GM18507 (cell line): ENCODE results near the gene EYA2.

Experiments used
- DNase-seq: peaks from one replicate; pipeline ENCODE4 v3.0.0; 2011; ENCODE audit warnings: low read depth; ENCODE audit not compliant: insufficient read length; ENCODE audit errors: extremely low spot score
- FAIRE-seq: peaks from 2 replicates; lab custom pipeline; 2011; peaks lifted over from hg19 to GRCh38; lab: Jason Lieb, UNC

EYA2 gene

GRCh38 chr20:47118641-47119040, 224.0 kb downstream of the EYA2 start:
- DNase-seq (no peak), FAIRE-seq (no peak)

- DNase-seq, result no peak
- no peak for FAIRE-seq
Observed at GRCh38 chr20:47120346-47120936, 225.8 kb downstream of the EYA2 start.

GRCh38 chr20:47122560-47122959, 227.9 kb downstream of the EYA2 start:
- DNase-seq (no peak), FAIRE-seq (no peak)

GRCh38 chr20:47124181-47124717, 229.6 kb downstream of the EYA2 start:
- no peak for DNase-seq

GRCh38 chr20:47125508-47125757, 230.8 kb downstream of the EYA2 start:
- DNase-seq (no peak), FAIRE-seq (no peak)

More at GRCh38 chr20:47124181-47124717, 229.6 kb downstream of the EYA2 start:
- no peak for FAIRE-seq

- DNase-seq (no peak), FAIRE-seq (no peak)
Observed at GRCh38 chr20:47125758-47126591, 231.3 kb downstream of the EYA2 start.

GRCh38 chr20:47126709-47127108, 232.1 kb downstream of the EYA2 start:
- FAIRE-seq, result no peak

GRCh38 chr20:47127546-47127945, 232.9 kb downstream of the EYA2 start:
- DNase-seq, result no peak
- FAIRE-seq, result no peak

More at GRCh38 chr20:47126709-47127108, 232.1 kb downstream of the EYA2 start:
- no peak for DNase-seq

GRCh38 chr20:47127999-47128398, 233.4 kb downstream of the EYA2 start:
- FAIRE-seq (no peak), DNase-seq (no peak)

- no peak for DNase-seq
Observed at GRCh38 chr20:47129306-47129705, 234.7 kb downstream of the EYA2 start.

GRCh38 chr20:47133809-47134456, 239.3 kb downstream of the EYA2 start:
- FAIRE-seq, result no peak
- DNase-seq, result no peak

More at GRCh38 chr20:47129306-47129705, 234.7 kb downstream of the EYA2 start:
- no peak for FAIRE-seq

- FAIRE-seq (no peak), DNase-seq (no peak)
Observed at GRCh38 chr20:47136782-47137181, 242.1 kb downstream of the EYA2 start.

- no peak for FAIRE-seq
- no peak for DNase-seq
Observed at GRCh38 chr20:47137231-47137870, 242.7 kb downstream of the EYA2 start.

- FAIRE-seq, result no peak
- no peak for DNase-seq
Observed at GRCh38 chr20:47139934-47140535, 245.4 kb downstream of the EYA2 start.

GRCh38 chr20:47141350-47141921, 246.8 kb downstream of the EYA2 start:
- DNase-seq, result no peak
- FAIRE-seq, result no peak

GRCh38 chr20:47141941-47142773, 247.5 kb downstream of the EYA2 start:
- FAIRE-seq, result no peak

GRCh38 chr20:47142774-47143170, 248.1 kb downstream of the EYA2 start:
- DNase-seq, result no peak
- no peak for FAIRE-seq

More at GRCh38 chr20:47141941-47142773, 247.5 kb downstream of the EYA2 start:
- no peak for DNase-seq

- no peak for FAIRE-seq
Observed at GRCh38 chr20:47143657-47144056, 249.0 kb downstream of the EYA2 start.

More at GRCh38 chr20:47143657-47144056, 249.0 kb downstream of the EYA2 start:
- DNase-seq, result no peak
